Measurements from ENCODE around the gene CDH18. TPM values are rescaled to one million over a fixed set of nuclear protein-coding genes. Genes with fewer than 3 reads are reported as not detected.

Gene CDH18
- total RNA-seq, 1 experiment from 2014 or later, result not detected

DNA sequence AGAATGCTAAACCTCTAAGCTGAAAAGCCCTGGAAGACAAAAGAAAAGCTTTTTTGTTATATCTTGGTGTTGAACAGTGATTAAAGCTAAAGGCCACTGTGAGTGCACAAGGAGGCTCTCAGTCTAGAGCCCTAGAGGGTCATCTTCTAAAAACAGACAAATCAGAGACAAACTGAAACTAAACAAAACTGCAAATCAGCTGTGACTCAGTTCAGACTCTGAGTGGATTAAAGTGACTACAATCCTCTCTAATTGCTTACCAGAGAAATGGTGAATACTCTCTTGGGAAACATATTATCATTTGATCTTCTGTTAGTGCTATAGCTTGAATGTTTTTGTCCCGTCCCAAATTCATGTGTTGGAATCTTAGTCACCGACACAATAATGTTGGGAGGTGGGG lies 491.9 kb downstream of the CDH18 start:
- no peak for DNase-seq (ENCODE audit: low read depth, low spot score)
- Histone ChIP-seq H3K27me3 (ENCODE audit: insufficient read depth, low read length) (no peaks in the 10 kb centered on the region), H3K4me1 (ENCODE audit: control insufficient read depth in 1 of 2, insufficient read depth in 2 of 2, low read length in 2 of 2) (no peaks in the 10 kb centered on the region), H3K4me3 (replicated peaks in 1 of 2; ENCODE audit: low read depth in 1 of 2, low read length in 2 of 2) (no peak overlapping the region), H3K79me2 (ENCODE audit: insufficient read depth, low read length) (no peaks in the 10 kb centered on the region), H3K9ac (ENCODE audit: low read length) (no peak overlapping the region), H3K9me3 (ENCODE audit: control insufficient read depth in 1 of 2, insufficient read depth in 1 of 2, low read depth in 1 of 2, low read length in 2 of 2) (peaks cover 8% of the 10 kb centered on the region in 2 experiments; a peak in 3 of 4 replicates), H3K27ac (ENCODE audit: low read depth, low read length) (no peak overlapping the region), H3K4me2 (ENCODE audit: low read length) (no peak overlapping the region), H2AFZ (ENCODE audit: low read depth, low read length, poor library complexity, severe bottlenecking) (no peak overlapping the region), H3K9me2 (ENCODE audit: insufficient read depth) (no peaks in the 10 kb centered on the region), H4K20me1 (ENCODE audit: insufficient read depth) (no peaks in the 10 kb centered on the region), H3K36me3 (ENCODE audit: control insufficient read depth in 1 of 2, insufficient read depth in 2 of 2, low read length in 2 of 2) (no peaks in the 10 kb centered on the region)
- ChIA-PET CTCF (no interaction called here), POLR2A (no interaction called here), RAD21 (ENCODE audit: low non-redundant PET in 1 of 2, low total read pairs in 2 of 2, uncharacterized antibody in 2 of 2, unreplicated experiment in 2 of 2) (no interaction called here)
- intact Hi-C loops (cut with micrococcal nuclease), result no loop called here
- BruUV-seq (replicated peaks), result no TSS peak
- no peak for ATAC-seq
- TF ChIP-seq EZH2phosphoT487 (IDR thresholded peaks at IDR 0.05; ENCODE audit: borderline replicate concordance) (no peak), POLR2AphosphoS5 (IDR thresholded peaks at IDR 0.05; ENCODE audit: low read depth, low read length) (no peak), POLR2A (IDR thresholded peaks at IDR 0.05; ENCODE audit: borderline replicate concordance, extremely low read depth, insufficient read depth, insufficient read length) (no peak), MAX (IDR thresholded peaks at IDR 0.05) (no peak), YY1 (IDR thresholded peaks at IDR 0.05; ENCODE audit: extremely low read depth, insufficient replicate concordance, low read depth, low read length) (no peak), ELF1 (IDR thresholded peaks at IDR 0.05; ENCODE audit: borderline replicate concordance, low read depth) (no peak), SP1 (IDR thresholded peaks at IDR 0.05; ENCODE audit: low read depth) (no peak), EZH2 (IDR thresholded peaks at IDR 0.05) (no peak), ZNF274 (IDR thresholded peaks at IDR 0.05; ENCODE audit: low read depth, low read length) (no peak)
- TF ChIP-seq, protein P1, sequence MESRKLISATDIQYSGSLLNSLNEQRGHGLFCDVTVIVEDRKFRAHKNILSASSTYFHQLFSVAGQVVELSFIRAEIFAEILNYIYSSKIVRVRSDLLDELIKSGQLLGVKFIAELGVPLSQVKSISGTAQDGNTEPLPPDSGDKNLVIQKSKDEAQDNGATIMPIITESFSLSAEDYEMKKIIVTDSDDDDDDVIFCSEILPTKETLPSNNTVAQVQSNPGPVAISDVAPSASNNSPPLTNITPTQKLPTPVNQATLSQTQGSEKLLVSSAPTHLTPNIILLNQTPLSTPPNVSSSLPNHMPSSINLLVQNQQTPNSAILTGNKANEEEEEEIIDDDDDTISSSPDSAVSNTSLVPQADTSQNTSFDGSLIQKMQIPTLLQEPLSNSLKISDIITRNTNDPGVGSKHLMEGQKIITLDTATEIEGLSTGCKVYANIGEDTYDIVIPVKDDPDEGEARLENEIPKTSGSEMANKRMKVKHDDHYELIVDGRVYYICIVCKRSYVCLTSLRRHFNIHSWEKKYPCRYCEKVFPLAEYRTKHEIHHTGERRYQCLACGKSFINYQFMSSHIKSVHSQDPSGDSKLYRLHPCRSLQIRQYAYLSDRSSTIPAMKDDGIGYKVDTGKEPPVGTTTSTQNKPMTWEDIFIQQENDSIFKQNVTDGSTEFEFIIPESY (IDR thresholded peaks at IDR 0.05; ENCODE audit: extremely low read depth, insufficient replicate concordance, low read length), result no peak
- TF ChIP-seq, protein P2, sequence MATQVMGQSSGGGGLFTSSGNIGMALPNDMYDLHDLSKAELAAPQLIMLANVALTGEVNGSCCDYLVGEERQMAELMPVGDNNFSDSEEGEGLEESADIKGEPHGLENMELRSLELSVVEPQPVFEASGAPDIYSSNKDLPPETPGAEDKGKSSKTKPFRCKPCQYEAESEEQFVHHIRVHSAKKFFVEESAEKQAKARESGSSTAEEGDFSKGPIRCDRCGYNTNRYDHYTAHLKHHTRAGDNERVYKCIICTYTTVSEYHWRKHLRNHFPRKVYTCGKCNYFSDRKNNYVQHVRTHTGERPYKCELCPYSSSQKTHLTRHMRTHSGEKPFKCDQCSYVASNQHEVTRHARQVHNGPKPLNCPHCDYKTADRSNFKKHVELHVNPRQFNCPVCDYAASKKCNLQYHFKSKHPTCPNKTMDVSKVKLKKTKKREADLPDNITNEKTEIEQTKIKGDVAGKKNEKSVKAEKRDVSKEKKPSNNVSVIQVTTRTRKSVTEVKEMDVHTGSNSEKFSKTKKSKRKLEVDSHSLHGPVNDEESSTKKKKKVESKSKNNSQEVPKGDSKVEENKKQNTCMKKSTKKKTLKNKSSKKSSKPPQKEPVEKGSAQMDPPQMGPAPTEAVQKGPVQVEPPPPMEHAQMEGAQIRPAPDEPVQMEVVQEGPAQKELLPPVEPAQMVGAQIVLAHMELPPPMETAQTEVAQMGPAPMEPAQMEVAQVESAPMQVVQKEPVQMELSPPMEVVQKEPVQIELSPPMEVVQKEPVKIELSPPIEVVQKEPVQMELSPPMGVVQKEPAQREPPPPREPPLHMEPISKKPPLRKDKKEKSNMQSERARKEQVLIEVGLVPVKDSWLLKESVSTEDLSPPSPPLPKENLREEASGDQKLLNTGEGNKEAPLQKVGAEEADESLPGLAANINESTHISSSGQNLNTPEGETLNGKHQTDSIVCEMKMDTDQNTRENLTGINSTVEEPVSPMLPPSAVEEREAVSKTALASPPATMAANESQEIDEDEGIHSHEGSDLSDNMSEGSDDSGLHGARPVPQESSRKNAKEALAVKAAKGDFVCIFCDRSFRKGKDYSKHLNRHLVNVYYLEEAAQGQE (IDR thresholded peaks at IDR 0.05; ENCODE audit: low read depth), result no peak
